Suppressor macrophage treated with lipopolysaccharide for 4 hours (primary cell): ENCODE results near the gene UBTD2.
"Not testable (repeated sequence)": the region's sequence is repeated elsewhere in the genome, so short reads cannot be mapped to it uniquely, and the experiment has no call there.

Source experiments
- DNase-seq: peaks from one replicate; pipeline ENCODE4 v3.0.0-alpha.2; 2020

UBTD2 gene

DNA sequence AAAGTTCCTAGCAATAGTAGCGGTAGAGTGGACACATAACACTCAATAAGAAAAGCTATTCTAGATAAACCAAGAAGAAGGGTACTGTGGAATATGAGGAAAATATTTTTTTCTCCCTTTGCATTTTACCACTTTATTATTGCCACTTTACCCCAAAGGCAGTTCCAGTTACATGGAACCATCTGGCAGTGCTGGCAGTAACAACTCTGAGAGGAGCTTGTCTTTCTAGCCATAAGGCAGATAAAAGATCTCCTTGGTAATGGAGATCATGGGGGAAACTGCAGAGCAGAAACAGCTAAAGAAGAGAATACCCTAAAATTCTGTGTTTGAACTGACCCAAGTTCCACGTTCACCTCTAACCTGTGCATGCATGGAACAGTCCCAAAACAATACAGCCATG lies 38.5 kb downstream of the UBTD2 start:
- DNase-seq, result no peak

DNA sequence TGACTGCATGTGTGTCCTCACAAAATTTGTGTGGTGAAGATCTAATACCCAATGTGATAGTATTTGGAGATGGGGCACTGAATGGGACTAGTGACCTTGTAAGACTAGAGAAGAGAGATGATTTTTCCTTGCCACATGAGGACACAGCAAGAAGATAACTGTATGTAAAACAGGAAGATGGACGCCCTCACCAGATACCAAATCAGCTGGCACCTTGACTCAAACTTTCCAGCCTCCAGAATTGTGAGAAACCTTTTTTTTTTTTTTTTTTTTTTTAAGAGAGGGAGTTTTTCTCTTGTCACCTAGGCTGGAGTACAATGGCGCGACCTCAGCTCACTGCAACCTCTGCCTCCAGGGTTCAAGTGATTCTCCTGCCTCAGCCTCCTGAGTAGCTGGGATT lies 40.3 kb downstream of the UBTD2 start:
- no peak for DNase-seq

DNA sequence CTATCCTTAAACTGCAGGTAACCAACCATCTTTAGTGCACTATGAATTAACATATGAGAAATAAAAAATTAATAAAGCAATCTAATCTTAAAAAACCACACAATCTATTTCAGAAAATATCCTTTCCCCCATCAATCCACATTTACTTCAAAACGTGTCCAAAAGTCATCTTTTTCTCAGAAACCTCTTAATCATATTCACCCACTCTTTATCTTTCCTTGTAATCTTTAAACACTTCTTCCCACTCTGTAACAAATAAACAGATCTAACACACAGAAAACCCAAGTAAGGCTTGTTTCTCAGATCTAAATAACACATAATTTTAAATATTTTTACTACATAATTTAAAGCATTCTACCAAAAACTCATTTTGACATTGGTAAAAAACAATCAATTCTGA lies 45.2 kb downstream of the UBTD2 start:
- no peak for DNase-seq

DNA sequence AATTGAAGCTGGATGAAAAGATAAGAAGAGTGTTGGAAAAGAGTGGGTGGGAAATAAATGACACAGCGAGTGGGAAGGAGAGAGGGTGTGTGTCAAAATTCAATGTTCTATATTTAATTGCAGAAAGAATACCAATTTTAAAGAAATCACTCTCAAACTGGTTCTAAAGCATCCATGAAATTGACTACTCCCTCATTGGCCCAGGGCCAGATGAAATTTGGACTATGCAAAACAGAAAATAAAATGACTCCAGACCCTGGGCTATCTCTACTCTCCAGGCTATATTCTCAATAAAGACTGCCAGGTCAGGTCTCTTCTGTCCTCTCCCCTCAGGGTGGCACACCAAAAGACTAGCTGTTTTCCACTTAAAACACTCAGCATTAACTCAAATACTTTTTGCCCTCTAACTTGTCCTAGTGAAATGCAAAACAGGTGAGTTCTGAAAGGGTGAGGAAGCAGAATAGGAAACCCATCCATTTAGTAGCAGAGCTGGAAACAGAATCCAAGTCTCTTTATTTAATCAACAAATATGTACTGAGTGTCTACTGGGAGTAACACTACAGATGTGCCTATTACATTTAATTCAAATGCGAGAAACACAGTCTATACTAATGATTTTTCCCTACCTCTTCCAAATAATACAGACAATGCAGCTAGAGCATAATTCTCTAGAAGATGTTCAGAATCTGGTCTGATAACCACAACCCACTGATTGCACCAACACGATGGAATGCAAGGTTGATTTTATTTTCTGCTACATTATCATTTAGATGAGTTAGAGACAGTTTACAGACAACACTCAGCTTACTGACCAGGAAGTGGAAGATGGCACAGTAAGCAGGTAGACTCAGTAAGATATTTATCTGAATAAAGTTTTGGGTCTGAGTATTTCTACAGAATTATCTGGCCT lies 47.5 kb downstream of the UBTD2 start:
- no peak for DNase-seq

DNA sequence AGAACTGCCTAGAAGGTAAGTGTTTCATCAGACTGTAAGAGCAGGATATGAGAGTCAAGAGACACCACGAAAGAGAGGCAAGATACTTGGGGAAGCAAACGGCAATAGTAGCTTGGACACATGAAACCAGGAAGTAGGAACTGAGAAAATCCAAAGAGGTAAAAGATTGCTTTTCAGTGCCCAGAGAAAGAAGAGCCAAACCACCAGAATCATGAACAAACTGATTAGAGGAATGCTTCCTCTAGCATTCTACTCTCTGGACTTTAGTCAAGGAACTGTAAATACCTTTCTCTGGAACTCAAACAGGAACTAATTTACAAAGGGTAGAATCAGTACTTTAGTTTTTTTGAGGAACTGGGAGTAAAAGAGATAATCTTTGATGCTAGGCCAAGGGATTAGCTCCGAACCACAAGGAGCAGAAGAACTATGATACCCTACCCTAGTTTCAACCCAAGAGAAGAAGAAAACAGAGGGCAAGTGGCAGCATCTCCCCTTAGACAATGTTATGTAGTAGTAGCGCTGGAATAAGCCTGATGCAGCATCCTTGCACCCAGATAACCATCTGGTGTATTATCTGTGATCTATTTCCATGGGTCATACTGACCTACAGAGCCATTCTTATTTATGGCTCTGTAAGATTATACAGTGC lies 48.3 kb downstream of the UBTD2 start:
- DNase-seq, result peak; percentile 42

- no peak for DNase-seq
Observed at GRCh38 chr5:172234031-172234430, 49.5 kb downstream of the UBTD2 start.

GRCh38 chr5:172229904-172230303 lies 53.7 kb downstream of the UBTD2 start:
- no peak for DNase-seq

DNA sequence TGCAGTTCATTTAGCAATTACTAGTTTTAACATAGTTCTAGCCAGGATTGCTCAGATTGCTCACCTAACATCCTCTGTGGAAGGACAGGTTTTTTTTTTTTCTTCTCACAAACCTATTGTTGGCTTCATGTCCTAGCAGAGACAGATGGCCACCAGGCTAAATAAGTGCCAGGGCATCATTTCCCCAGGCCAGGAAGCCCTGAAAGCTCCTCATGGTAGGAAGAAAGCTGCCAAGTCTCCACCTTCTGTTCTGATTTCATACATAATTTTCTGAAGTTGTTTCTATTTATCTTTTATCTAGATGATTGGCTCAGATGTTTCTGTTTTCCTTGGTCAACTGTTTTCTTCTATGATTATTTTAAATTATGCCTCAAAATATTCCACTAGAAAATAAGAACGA lies 58.6 kb downstream of the UBTD2 start:
- DNase-seq, result no peak

GRCh38 chr5:172223901-172224873 lies 59.4 kb downstream of the UBTD2 start:
- DNase-seq, result no peak

DNA sequence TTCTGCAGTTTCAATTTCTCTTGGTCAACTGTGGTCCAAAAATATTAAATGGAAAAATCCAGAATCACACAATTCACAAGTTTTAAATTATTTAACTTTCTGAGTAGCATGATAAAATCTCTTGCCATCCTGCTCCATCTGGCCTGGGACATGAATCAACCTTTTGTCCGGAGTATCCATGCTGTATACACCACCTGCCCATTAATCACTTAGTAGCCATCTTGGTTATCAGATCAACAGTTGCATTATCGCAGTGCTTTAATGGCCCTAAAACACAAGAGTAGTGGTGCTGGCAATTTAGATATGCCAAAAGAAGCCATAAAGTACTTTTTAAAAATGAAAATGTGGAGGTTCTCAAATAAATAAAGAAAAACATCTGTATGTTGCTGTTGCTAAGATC lies 64.3 kb downstream of the UBTD2 start:
- DNase-seq, result no peak

GRCh38 chr5:172216345-172216744 lies 67.2 kb downstream of the UBTD2 start:
- no peak for DNase-seq

- DNase-seq, result no peak
Observed at GRCh38 chr5:172213126-172213525, 70.4 kb downstream of the UBTD2 start.

GRCh38 chr5:172211676-172212075 lies 71.9 kb downstream of the UBTD2 start:
- no peak for DNase-seq

GRCh38 chr5:172209714-172210113 lies 73.8 kb downstream of the UBTD2 start:
- DNase-seq, result no peak

- no peak for DNase-seq
Observed at GRCh38 chr5:172207511-172207910, 76.1 kb downstream of the UBTD2 start.

DNA sequence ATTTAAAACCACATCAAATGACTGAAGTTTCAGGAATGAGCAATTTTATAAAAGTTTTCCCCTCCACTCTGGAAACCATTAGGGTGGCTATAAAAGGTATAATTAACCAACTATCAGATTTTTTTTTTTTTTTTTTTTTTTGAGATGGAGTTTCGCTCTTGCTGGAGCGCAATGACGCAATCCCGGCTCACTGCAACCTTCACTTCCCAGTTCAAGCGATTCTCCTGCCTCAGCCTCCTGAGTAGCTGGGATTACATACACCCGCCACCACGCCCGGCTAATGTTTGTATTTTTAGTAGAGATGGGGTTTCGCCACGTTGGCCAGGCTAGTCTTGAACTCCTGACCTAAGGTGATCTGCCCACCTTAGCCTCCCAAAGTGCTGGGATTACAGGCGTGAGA lies 77.6 kb downstream of the UBTD2 start:
- DNase-seq, result peak; percentile 59

GRCh38 chr5:172200476-172200875 lies 83.1 kb downstream of the UBTD2 start:
- DNase-seq, result no peak

GRCh38 chr5:172199446-172199845 lies 84.1 kb downstream of the UBTD2 start:
- DNase-seq, result no peak

DNA sequence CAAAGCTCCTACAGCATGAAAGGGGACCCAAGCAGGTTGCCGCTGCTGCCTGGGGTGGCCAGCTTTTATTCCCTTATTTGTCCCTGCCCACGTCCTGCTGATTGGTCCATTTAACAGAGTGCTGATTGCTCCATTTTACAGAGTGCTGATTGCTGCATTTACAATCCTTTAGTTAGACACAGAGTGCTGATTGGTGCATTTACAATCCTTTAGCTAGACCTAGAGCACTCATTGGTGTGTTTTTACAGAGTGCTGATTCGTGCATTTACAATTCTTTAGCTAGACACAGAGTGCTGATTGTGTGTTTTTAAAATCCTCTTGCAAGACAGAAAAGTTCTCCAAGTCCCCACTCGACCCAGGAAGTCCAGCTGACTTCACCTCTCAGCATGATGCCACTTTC lies 85.8 kb downstream of the UBTD2 start:
- not testable (repeated sequence) for DNase-seq

- DNase-seq, result no peak
Observed at GRCh38 chr5:172194985-172195774, 88.4 kb downstream of the UBTD2 start.

GRCh38 chr5:172193872-172194271 lies 89.7 kb downstream of the UBTD2 start, which contains the start of gene EFCAB9:
Gene EFCAB9 (plus strand): TSS chr5:172194172. CDS start chr5:172194173, 1 bp downstream.
- DNase-seq, result no peak

GRCh38 chr5:172189693-172190296 lies 93.8 kb downstream of the UBTD2 start:
- no peak for DNase-seq
